Sigmoid colon (tissue), 4 donors: ENCODE results near the gene OTOP2.

Experiments used
- CTCF ChIP-seq, 4 experiments: fragments of 450-650 bp in 3 of 4; fragments of 200-600 bp in 1 of 4; IDR thresholded peaks; one replicate each; pipeline ENCODE4 v1.5.1; 2016 to 2019; ENCODE audit warnings: antibody characterized with exemption in 4 of 4, mild to moderate bottlenecking in 3 of 4, moderate library complexity in 2 of 4
- POLR2A ChIP-seq, 2 donors: fragments of 450-650 bp; IDR thresholded peaks; one replicate each; pipeline ENCODE4 v1.6.1; 2016; ENCODE audit warnings: antibody characterized with exemption in 2 of 2, mild to moderate bottlenecking in 2 of 2, moderate library complexity in 2 of 2
- POLR2AphosphoS5 ChIP-seq, 4 donors: sonication (generic); formaldehyde crosslinking; IDR thresholded peaks; one replicate each; pipeline ENCODE4 v1.6.1; 2017; ENCODE audit warnings: antibody characterized with exemption in 4 of 4

DNA sequence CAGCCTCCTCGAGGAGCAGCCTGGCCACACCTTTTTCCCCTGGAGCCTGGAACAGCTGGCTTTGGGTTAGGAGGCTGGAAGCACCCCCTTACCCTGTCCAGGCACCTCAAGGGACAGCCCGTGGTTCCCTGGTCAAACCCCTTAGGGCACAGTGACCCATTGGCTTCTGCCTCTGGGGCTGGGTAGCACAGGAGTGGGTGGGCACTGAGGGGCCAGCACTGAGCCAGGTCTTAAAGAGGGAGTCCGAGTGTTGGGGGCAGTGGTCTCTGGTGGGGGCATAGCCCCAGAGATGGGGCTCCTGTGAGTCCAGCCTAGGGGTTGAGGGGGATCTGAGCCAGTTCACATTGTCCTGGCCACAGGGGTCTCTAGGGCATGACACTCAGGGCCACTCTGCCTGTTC lies 27.0 kb downstream of the OTOP2 start:
- no peak for TF ChIP-seq POLR2AphosphoS5 (IDR thresholded peaks at IDR 0.05)
- no peak for TF ChIP-seq CTCF (IDR thresholded peaks at IDR 0.05)
- no peak for TF ChIP-seq POLR2A (IDR thresholded peaks at IDR 0.05)
